K562 (cell line): ENCODE measurements around the gene ADAM10. TPM values are rescaled to one million over a fixed set of nuclear protein-coding genes. Genes with fewer than 3 reads are reported as not detected.
A peak's percentile ranks its signal among the peaks of the same experiment; 100 is the strongest.

Experiments
- ARID1B ChIP-seq: fragments of 450-650 bp; IDR thresholded peaks from 2 replicates; pipeline ENCODE4 v1.6.1; 2016; ENCODE audit warnings: antibody characterized with exemption, mild to moderate bottlenecking, inconsistent platforms
- CTBP1 ChIP-seq: fragments of 450-650 bp; IDR thresholded peaks from 2 replicates; pipeline ENCODE4 v1.6.1; 2016; ENCODE audit warnings: borderline replicate concordance
- EHMT2 ChIP-seq: fragments of 450-650 bp; IDR thresholded peaks from 2 replicates; pipeline ENCODE4 v1.6.1; 2018; ENCODE audit warnings: antibody characterized with exemption
- FOXJ3 ChIP-seq: sonication (generic); formaldehyde crosslinking; IDR thresholded peaks from 2 replicates; pipeline ENCODE4 v1.4.0; 2020; ENCODE audit warnings: mild to moderate bottlenecking, missing genetic modification reagents
- MITF ChIP-seq: IDR thresholded peaks from 2 replicates; pipeline ENCODE4 v1.6.1; 2014; ENCODE audit warnings: antibody characterized with exemption
- MTA2 ChIP-seq: fragments of 450-650 bp; IDR thresholded peaks from 2 replicates; pipeline ENCODE4 v1.6.1; 2016; ENCODE audit warnings: low read depth
- MYNN ChIP-seq, 2 experiments: sonication (generic); formaldehyde crosslinking in 1 of 2; IDR thresholded peaks; 2 replicates each; pipeline versions ENCODE4 v1.5.0 to v1.6.1; 2016 to 2020; ENCODE audit warnings: antibody characterized with exemption in 1 of 2, missing genetic modification reagents in 1 of 2
- NR1H2 ChIP-seq: sonication (generic); formaldehyde crosslinking; IDR thresholded peaks from 2 replicates; pipeline ENCODE4 v1.4.0; 2020; ENCODE audit warnings: mild to moderate bottlenecking, missing genetic modification reagents
- NR2C2 ChIP-seq, 2 experiments: fragments of 200-800 bp in 1 of 2; sonication (Bioruptor generic) in 1 of 2; sonication (generic) in 1 of 2; formaldehyde crosslinking in 1 of 2; IDR thresholded peaks; 2 replicates each; pipeline versions ENCODE4 v1.6.1 to v1.8.0; 2016 to 2022; ENCODE audit warnings: mild to moderate bottlenecking in 1 of 2, missing compliant biosample characterization in 1 of 2, missing genetic modification characterization in 1 of 2, missing genetic modification reagents in 1 of 2
- PRMT5 ChIP-seq: sonication (generic); formaldehyde crosslinking; IDR thresholded peaks from 2 replicates; pipeline ENCODE4 v1.5.0; 2020; ENCODE audit warnings: missing genetic modification reagents
- RBBP5 ChIP-seq: fragments of 200-600 bp; sonication (generic); IDR thresholded peaks from 2 replicates; pipeline ENCODE4 v1.6.1; 2012; ENCODE audit warnings: borderline replicate concordance, mild to moderate bottlenecking, low read length, control low read depth, inconsistent platforms; ENCODE audit not compliant: insufficient read depth, poor library complexity, severe bottlenecking
- RCOR1 ChIP-seq, 2 experiments: IDR thresholded peaks; 2 replicates each; pipeline ENCODE4 v1.6.1; 2012; ENCODE audit warnings: low read depth in 2 of 2, low read length in 2 of 2, borderline replicate concordance in 1 of 2, improper control_type of control experiment in 1 of 2
- SLC30A9 ChIP-seq: fragments of 250-450 bp; sonication (Bioruptor Pico); IDR thresholded peaks from 2 replicates; pipeline ENCODE4 v1.8.0; 2022; ENCODE audit warnings: mild to moderate bottlenecking, moderate library complexity
- UBTF ChIP-seq, 2 experiments: IDR thresholded peaks; 2 replicates each; pipeline ENCODE4 v1.6.1; 2012; ENCODE audit warnings: improper control_type of control experiment in 2 of 2, low read depth in 2 of 2, low read length in 2 of 2, borderline replicate concordance in 1 of 2
- polyA plus RNA-seq, 8 experiments: library from polyadenylated mRNA; depleted of rRNA in 4 of 8; stranded (reverse) in 5 of 8; unstranded in 3 of 8; fragments of >200 nt; fragmentation: Nextera tagmentation in 2 of 8; fragmentation: Illumina TruSeq in 1 of 8; extraction: Ambion mirVana in 2 of 8; extraction: Trizol in 1 of 8; gene quantifications; 2 replicates each; pipeline versions ENCODE4 v1.2.1 to v1.2.3, GENCODE V29; 2011 to 2014; ENCODE audit warnings: inconsistent platforms in 1 of 8, missing spikeins in 1 of 8
- total RNA-seq, 7 experiments: library from RNA; depleted of rRNA in 6 of 7; stranded (reverse); fragments of >200 nt in 6 of 7; fragmentation: Illumina TruSeq in 2 of 7; extraction: Trizol in 2 of 7; gene quantifications; 2 replicates each; pipeline versions ENCODE4 v1.2.1 to v1.2.3, GENCODE V29; 2011 to 2021; ENCODE audit warnings: low replicate concordance in 1 of 7
- TF ChIP-seq, protein P1 (sequence below): IDR thresholded peaks from 2 replicates; pipeline ENCODE4 v1.6.1; 2011; ENCODE audit not compliant: insufficient read length; ENCODE audit errors: extremely low read depth
- TF ChIP-seq, protein P2 (sequence below), 2 experiments: fragments of 450-650 bp; IDR thresholded peaks; 2 replicates each; pipeline ENCODE4 v1.6.1; 2018; ENCODE audit warnings: mild to moderate bottlenecking in 2 of 2, low read depth in 1 of 2; ENCODE audit not compliant: partially characterized antibody in 2 of 2

The ADAM10 gene
- total and polyA plus RNA-seq, 9 of the 15 experiments (the other 6 are each of a cell fraction or from before 2014, with no cell fraction given): 11.9 to 152 (median 57.3) TPM

DNA sequence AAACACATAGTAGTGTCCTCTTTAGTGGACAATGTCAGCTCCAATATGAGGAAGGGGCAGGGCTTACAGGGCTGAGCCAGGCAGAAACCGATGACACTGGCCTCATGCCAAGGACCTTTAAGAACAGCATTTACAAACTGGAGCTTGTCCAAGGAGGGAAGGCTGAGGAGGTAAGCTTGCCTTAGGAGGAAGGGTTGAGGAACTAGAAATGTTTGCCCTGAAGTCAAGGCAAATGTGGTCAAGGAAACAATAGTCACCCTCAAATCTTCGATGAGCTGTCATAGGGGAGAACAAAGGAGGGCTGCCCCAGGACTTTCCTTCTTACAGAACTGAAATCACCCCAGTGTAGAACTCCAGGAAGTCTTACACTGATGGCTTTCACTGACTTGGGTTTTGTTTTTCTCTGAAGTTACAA lies 181.3 kb downstream of the ADAM10 start (continued):
- TF ChIP-seq ARID1B: peak; percentile 31; the same call in 1 of the 2 replicates
- no peak for TF ChIP-seq UBTF (IDR thresholded peaks at IDR 0.05; ENCODE audit: borderline replicate concordance in 1 of 2, low read depth in 2 of 2, low read length in 2 of 2)
- TF ChIP-seq RCOR1 (IDR thresholded peaks at IDR 0.05; ENCODE audit: borderline replicate concordance in 1 of 2, low read depth in 2 of 2, low read length in 2 of 2): 0 out of 4 replicates have a peak, but pooled peaks of 1 of the 2 experiments have one; percentile 5
- 0 out of 2 replicates have a peak, but pooled peaks have one; percentile 47 for TF ChIP-seq EHMT2
- TF ChIP-seq, protein P1, sequence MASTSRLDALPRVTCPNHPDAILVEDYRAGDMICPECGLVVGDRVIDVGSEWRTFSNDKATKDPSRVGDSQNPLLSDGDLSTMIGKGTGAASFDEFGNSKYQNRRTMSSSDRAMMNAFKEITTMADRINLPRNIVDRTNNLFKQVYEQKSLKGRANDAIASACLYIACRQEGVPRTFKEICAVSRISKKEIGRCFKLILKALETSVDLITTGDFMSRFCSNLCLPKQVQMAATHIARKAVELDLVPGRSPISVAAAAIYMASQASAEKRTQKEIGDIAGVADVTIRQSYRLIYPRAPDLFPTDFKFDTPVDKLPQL: no peak
- TF ChIP-seq MYNN (IDR thresholded peaks at IDR 0.05): no peak
- no peak for TF ChIP-seq MYNN (CRISPR knock-in tag; IDR thresholded peaks at IDR 0.05)
- TF ChIP-seq, protein P2, sequence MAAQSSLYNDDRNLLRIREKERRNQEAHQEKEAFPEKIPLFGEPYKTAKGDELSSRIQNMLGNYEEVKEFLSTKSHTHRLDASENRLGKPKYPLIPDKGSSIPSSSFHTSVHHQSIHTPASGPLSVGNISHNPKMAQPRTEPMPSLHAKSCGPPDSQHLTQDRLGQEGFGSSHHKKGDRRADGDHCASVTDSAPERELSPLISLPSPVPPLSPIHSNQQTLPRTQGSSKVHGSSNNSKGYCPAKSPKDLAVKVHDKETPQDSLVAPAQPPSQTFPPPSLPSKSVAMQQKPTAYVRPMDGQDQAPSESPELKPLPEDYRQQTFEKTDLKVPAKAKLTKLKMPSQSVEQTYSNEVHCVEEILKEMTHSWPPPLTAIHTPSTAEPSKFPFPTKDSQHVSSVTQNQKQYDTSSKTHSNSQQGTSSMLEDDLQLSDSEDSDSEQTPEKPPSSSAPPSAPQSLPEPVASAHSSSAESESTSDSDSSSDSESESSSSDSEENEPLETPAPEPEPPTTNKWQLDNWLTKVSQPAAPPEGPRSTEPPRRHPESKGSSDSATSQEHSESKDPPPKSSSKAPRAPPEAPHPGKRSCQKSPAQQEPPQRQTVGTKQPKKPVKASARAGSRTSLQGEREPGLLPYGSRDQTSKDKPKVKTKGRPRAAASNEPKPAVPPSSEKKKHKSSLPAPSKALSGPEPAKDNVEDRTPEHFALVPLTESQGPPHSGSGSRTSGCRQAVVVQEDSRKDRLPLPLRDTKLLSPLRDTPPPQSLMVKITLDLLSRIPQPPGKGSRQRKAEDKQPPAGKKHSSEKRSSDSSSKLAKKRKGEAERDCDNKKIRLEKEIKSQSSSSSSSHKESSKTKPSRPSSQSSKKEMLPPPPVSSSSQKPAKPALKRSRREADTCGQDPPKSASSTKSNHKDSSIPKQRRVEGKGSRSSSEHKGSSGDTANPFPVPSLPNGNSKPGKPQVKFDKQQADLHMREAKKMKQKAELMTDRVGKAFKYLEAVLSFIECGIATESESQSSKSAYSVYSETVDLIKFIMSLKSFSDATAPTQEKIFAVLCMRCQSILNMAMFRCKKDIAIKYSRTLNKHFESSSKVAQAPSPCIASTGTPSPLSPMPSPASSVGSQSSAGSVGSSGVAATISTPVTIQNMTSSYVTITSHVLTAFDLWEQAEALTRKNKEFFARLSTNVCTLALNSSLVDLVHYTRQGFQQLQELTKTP (IDR thresholded peaks at IDR 0.05; ENCODE audit: low read depth in 1 of 2, partially characterized antibody in 2 of 2): peak in 1 of 2 experiments; percentile 33
- TF ChIP-seq SLC30A9 (CRISPR knock-in tag): no peak
- no peak for TF ChIP-seq PRMT5 (CRISPR knock-in tag)
- TF ChIP-seq NR1H2 (CRISPR knock-in tag): no peak
- TF ChIP-seq FOXJ3: no peak
- TF ChIP-seq NR2C2 (CRISPR knock-in tag; IDR thresholded peaks at IDR 0.05): no peak
- TF ChIP-seq NR2C2 (tag; IDR thresholded peaks at IDR 0.05): peak; percentile 29; the same call in 1 of the 2 replicates
- peak; percentile 39; the same call in 1 of the 2 replicates for TF ChIP-seq CTBP1
- no peak for TF ChIP-seq RBBP5
- TF ChIP-seq MITF: no peak
- TF ChIP-seq MTA2: no peak
